DMS153 treated with DMSO at 0.1 percent for 48 hours (cell line): ENCODE measurements around the gene AURKAIP1.

Experiments used
- DNase-seq: peaks from one replicate; lab custom pipeline; 2025; ENCODE audit not compliant: unreplicated experiment; lab: John Stamatoyannopoulos, UW

AURKAIP1 gene

GRCh38 chr1:1348420-1349255, 26.4 kb downstream of the AURKAIP1 start:
- DNase-seq: no peak

- no peak for DNase-seq
Observed at GRCh38 chr1:1347663-1348419, 27.2 kb downstream of the AURKAIP1 start.

- DNase-seq: no peak
Observed at GRCh38 chr1:1347026-1347595, 27.9 kb downstream of the AURKAIP1 start.

GRCh38 chr1:1346501-1346890, 28.5 kb downstream of the AURKAIP1 start:
- no peak for DNase-seq

GRCh38 chr1:1345860-1346500, 29.0 kb downstream of the AURKAIP1 start:
- no peak for DNase-seq

DNA sequence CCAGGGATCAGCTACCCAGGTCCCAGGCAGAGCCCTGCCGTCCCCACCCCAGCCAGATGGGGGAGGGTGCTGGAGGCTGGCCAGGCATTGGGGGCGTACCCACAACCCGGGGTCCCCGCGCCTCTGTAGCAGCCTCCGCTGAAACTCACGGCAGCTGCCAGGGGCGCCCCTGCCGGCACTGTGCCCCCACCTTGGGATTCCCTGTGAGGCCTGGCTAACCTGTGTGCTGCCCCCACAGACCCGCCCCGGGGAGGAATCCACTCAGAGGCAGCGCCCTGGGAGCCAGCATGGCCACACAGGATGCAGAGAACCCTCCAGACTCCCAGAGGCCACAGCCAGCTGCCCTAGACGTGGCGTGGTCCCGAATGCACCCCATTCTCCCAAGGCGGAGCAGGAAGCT, 29.6 kb downstream of the AURKAIP1 start:
- DNase-seq: no peak

DNA sequence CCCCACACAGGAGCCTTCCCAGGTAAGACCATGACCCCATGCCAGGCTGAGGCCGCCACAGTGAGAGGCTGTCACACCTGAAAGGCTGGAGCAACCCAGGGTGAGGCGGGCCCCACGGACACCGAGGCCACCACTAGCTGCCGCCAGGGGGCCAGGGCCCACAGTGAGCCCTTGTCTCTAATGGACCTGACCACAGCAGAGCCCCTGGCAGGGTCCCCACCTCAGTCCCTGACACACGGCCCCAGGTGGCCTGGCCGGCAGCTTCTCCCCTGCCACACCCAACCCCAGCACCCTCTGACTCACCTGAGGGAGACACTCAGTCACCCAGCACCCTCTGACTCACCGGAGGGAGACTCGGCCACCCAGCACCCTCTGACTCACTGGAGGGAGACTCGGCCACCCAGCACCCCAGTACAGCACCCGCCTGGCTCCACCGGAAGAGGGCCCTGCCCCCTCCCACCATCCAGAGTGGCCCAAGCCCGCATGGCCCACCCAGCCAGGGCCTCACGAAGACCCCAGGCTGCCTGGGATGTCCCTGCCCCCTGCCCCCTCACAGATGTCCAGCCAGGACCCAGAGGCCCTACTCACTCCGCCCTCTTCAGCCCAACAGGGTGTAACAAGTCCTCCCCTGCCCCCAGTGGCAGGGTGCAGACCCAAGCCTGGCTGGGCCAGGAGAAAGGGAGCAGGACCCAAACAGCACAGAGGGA, 30.2 kb downstream of the AURKAIP1 start:
- DNase-seq: no peak

- DNase-seq: no peak
Observed at GRCh38 chr1:1343811-1344421, 31.1 kb downstream of the AURKAIP1 start.

DNA sequence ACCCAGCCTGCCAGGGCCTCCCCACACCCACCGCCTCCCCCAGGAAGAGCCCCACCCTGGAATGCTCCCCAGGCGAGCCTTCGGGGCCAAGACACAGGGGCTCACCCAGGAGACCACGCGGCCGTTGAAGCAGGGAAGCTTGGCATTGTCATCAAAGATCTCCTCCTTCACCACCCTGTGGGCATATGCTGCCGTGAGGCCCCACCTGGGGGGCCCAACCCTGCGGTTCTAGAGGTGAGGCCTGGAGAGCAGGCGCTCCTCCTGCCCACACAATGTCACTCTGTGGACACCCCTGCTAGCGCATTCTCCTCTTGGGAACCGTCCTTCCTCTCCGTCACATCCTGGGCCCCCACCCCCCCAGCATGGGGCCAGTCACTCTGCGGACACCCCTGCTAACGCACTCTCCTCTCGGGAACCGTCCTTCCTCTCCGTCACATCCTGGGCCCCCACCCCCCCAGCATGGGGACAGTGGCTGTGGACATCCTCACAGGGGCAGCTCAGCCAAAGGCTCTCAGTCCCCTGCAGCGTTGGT, 32.4 kb downstream of the AURKAIP1 start:
- DNase-seq: no peak

GRCh38 chr1:1342061-1342562, 32.9 kb downstream of the AURKAIP1 start:
- no peak for DNase-seq

DNA sequence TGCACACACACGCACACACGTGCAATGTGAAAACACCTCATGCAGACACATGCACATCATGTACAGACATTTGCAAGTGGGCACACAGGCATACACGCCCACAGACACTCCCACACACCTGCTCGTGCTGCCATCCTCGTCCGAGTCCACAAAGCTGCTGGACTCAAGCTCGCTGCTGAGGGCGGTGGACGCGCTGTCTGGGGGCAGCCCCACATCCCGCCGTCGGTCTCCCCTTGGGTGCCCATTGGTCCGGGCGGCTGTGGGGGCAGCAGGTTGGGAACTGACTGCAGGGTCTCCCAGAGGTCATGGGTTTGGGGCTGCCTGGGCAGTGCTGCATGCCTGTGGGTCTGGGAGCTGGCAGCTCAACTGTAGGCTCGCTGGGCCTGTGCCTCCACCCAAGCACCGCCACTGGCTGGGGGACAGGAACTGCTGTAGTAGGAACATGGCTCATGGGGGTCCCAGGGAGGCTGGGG, 33.4 kb downstream of the AURKAIP1 start:
- no peak for DNase-seq

- no peak for DNase-seq
Observed at GRCh38 chr1:1340791-1341548, 34.0 kb downstream of the AURKAIP1 start.

GRCh38 chr1:1340185-1340584, 34.8 kb downstream of the AURKAIP1 start:
- DNase-seq: no peak

GRCh38 chr1:1338278-1338677, 36.7 kb downstream of the AURKAIP1 start:
- no peak for DNase-seq

- DNase-seq: no peak
Observed at GRCh38 chr1:1337793-1338147, 37.2 kb downstream of the AURKAIP1 start.

- DNase-seq: no peak
Observed at GRCh38 chr1:1336931-1337792, 37.8 kb downstream of the AURKAIP1 start.

GRCh38 chr1:1336446-1336845, 38.6 kb downstream of the AURKAIP1 start:
- DNase-seq: no peak

DNA sequence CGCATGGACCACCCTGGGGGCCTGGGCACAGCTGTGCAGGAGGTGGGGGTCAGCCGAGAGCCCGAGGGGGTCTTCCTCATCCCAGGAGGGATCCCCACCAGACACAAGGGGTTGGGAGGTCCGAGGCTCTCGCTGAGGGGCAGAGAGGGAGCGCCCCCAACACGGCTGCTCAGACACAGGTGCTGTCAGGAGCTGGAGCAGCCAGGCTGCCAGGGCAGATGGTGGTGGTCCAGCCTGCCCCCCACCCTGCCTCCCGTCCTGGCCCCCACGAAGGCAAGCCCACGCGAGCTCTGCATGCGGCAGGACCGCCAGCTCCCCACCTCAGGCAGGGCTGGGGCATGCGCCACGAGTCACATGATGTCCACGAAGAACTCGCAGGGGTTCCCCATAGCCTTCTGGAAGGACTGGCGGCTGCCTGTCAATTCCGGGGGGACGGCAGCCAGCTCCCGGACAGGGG, 39.2 kb downstream of the AURKAIP1 start:
- no peak for DNase-seq
